Retinal pigment epithelial cell (primary cell): ENCODE measurements around the gene ZCCHC2.

Experiments used
- DNase-seq: peaks from one replicate; pipeline ENCODE4 v3.0.0-alpha.2; 2010; ENCODE audit warnings: low read depth
- H3K4me3 ChIP-seq: 2 replicates; pipeline ENCODE4 v1.5.1; 2011; ENCODE audit warnings: mild to moderate bottlenecking, low read length, control low read depth, moderate library complexity
- CTCF ChIP-seq: conservative IDR thresholded peaks from 2 replicates; pipeline ENCODE4 v1.5.1; 2011; ENCODE audit warnings: low read depth, low read length, control low read depth, inconsistent platforms

The ZCCHC2 gene

GRCh38 chr18:62558015-62558663, 35.3 kb downstream of the ZCCHC2 start:
- DNase-seq = no peak
- H3K4me3 ChIP-seq = no peak overlapping the region
- no peak for TF ChIP-seq CTCF

GRCh38 chr18:62564044-62564443, 41.2 kb downstream of the ZCCHC2 start:
- no peak for DNase-seq
- no peak for TF ChIP-seq CTCF
- H3K4me3 ChIP-seq = no peak overlapping the region

- no peak overlapping the region for H3K4me3 ChIP-seq
- TF ChIP-seq CTCF = peak; percentile 18
- no peak for DNase-seq
Measured at GRCh38 chr18:62566199-62566598, 43.4 kb downstream of the ZCCHC2 start.

- no peak for TF ChIP-seq CTCF
- no peak for DNase-seq
- H3K4me3 ChIP-seq = no peak overlapping the region
Measured at GRCh38 chr18:62566818-62567217, 44.0 kb downstream of the ZCCHC2 start.

GRCh38 chr18:62569081-62569655, 46.3 kb downstream of the ZCCHC2 start:
- H3K4me3 ChIP-seq = no peak overlapping the region
- TF ChIP-seq CTCF = no peak
- DNase-seq = peak; percentile 75

- no peak for DNase-seq
- TF ChIP-seq CTCF = no peak
- H3K4me3 ChIP-seq = no peak overlapping the region
Measured at GRCh38 chr18:62571037-62571436, 48.2 kb downstream of the ZCCHC2 start.

- no peak overlapping the region for H3K4me3 ChIP-seq
- TF ChIP-seq CTCF = no peak
- no peak for DNase-seq
Measured at GRCh38 chr18:62571648-62572047, 48.8 kb downstream of the ZCCHC2 start.
